Amygdala (tissue), 56 donors: ENCODE results near the gene TPBG.
"Not testable (repeated sequence)": the region's sequence is repeated elsewhere in the genome, so short reads cannot be mapped to it uniquely, and the experiment has no call there.

Experiments used
- DNase-seq, 56 donors: peaks; one replicate each; lab custom pipeline; 2025; lab: John Stamatoyannopoulos, UW

Gene TPBG

GRCh38 chr6:82372656-82373055 is 9.0 kb downstream of the TPBG start:
- DNase-seq, result no peak

- DNase-seq, result no peak
Measured at GRCh38 chr6:82374516-82374915, 10.9 kb downstream of the TPBG start.

- DNase-seq, result no peak
Measured at GRCh38 chr6:82376636-82377035, 13.0 kb downstream of the TPBG start.

- no peak for DNase-seq
Measured at GRCh38 chr6:82380566-82381185, 17.1 kb downstream of the TPBG start.

GRCh38 chr6:82381278-82381677 is 17.7 kb downstream of the TPBG start:
- DNase-seq, result no peak

GRCh38 chr6:82385102-82385501 is 21.5 kb downstream of the TPBG start:
- DNase-seq, result no peak

GRCh38 chr6:82385546-82385945 is 21.9 kb downstream of the TPBG start:
- no peak for DNase-seq

GRCh38 chr6:82385961-82386360 is 22.3 kb downstream of the TPBG start:
- no peak for DNase-seq

- DNase-seq, result not testable (repeated sequence)
Measured at GRCh38 chr6:82394770-82395169, 31.2 kb downstream of the TPBG start.

- DNase-seq, result no peak
Measured at GRCh38 chr6:82396964-82397751, 33.5 kb downstream of the TPBG start.

GRCh38 chr6:82397962-82398692 is 34.5 kb downstream of the TPBG start:
- DNase-seq, result no peak

GRCh38 chr6:82408952-82409431 is 45.4 kb downstream of the TPBG start:
- no peak for DNase-seq

- DNase-seq, result no peak
Measured at GRCh38 chr6:82410151-82410648, 46.6 kb downstream of the TPBG start.

- no peak for DNase-seq
Measured at GRCh38 chr6:82413868-82414267, 50.3 kb downstream of the TPBG start.

- DNase-seq, result no peak
Measured at GRCh38 chr6:82415820-82416219, 52.2 kb downstream of the TPBG start.

GRCh38 chr6:82416346-82416745 is 52.7 kb downstream of the TPBG start:
- no peak for DNase-seq
